Spleen (tissue), 11 donors: Measurements from ENCODE around the gene C2CD2. TPM values are rescaled to one million over a fixed set of nuclear protein-coding genes. Genes with fewer than 3 reads are reported as not detected.

Experiments
- DNase-seq: peaks from one replicate; pipeline ENCODE4 v3.0.0-alpha.2; 2020
- H3K27ac ChIP-seq, 8 donors: fragments of 200-600 bp; sonication (generic) in 7 of 8; 1 replicate in 4 of 8; 2 replicates in 4 of 8; pipeline versions ENCODE4 v1.5.0 to v1.8.0; 2016 to 2021; ENCODE audit warnings: inconsistent platforms in 4 of 8, mild to moderate bottlenecking in 4 of 8, moderate library complexity in 1 of 8
- H3K27me3 ChIP-seq, 7 donors: fragments of 200-600 bp; sonication (generic) in 6 of 7; replicated peaks in 1 of 7; 1 replicate in 4 of 7; 2 replicates in 3 of 7; pipeline versions ENCODE4 v1.5.0 to v1.8.0; 2016 to 2021; ENCODE audit warnings: inconsistent platforms in 3 of 7, mild to moderate bottlenecking in 1 of 7
- H3K36me3 ChIP-seq, 6 donors: fragments of 200-600 bp; sonication (generic) in 5 of 6; 1 replicate in 4 of 6; 2 replicates in 2 of 6; pipeline versions ENCODE4 v1.5.0 to v1.8.0; 2016 to 2021; ENCODE audit warnings: inconsistent platforms in 2 of 6
- H3K4me1 ChIP-seq, 6 donors: fragments of 200-600 bp; sonication (generic) in 5 of 6; 1 replicate in 3 of 6; 2 replicates in 3 of 6; pipeline versions ENCODE4 v1.5.0 to v1.8.0; 2016 to 2021; ENCODE audit warnings: inconsistent platforms in 3 of 6
- H3K4me3 ChIP-seq, 8 donors: fragments of 200-600 bp; sonication (generic) in 7 of 8; 1 replicate in 4 of 8; 2 replicates in 4 of 8; pipeline versions ENCODE4 v1.5.0 to v1.8.0; 2016 to 2021; ENCODE audit warnings: inconsistent platforms in 4 of 8, mild to moderate bottlenecking in 4 of 8, moderate library complexity in 2 of 8
- H3K9me3 ChIP-seq, 8 donors: fragments of 200-600 bp; sonication (generic) in 7 of 8; 1 replicate in 4 of 8; 2 replicates in 4 of 8; pipeline versions ENCODE4 v1.5.0 to v1.8.0; 2016 to 2021; ENCODE audit warnings: inconsistent platforms in 4 of 8
- CTCF ChIP-seq, 11 experiments: fragments of 200-600 bp in 7 of 11; fragments of 450-650 bp in 4 of 11; sonication (generic) in 4 of 11; IDR thresholded peaks in 8 of 11; conservative IDR thresholded peaks in 3 of 11; 1 replicate in 7 of 11; 2 replicates in 4 of 11; pipeline versions ENCODE4 v1.4.0 to v1.8.0; 2016 to 2021; ENCODE audit warnings: antibody characterized with exemption in 11 of 11, inconsistent platforms in 4 of 11, mild to moderate bottlenecking in 1 of 11
- POLR2A ChIP-seq, 3 donors: fragments of 450-650 bp; IDR thresholded peaks; one replicate each; pipeline ENCODE4 v1.5.1; 2017; ENCODE audit warnings: antibody characterized with exemption in 3 of 3, mild to moderate bottlenecking in 1 of 3
- POLR2AphosphoS5 ChIP-seq, 3 donors: sonication (generic); formaldehyde crosslinking; IDR thresholded peaks; one replicate each; pipeline ENCODE4 v1.5.1; 2017; ENCODE audit warnings: antibody characterized with exemption in 3 of 3
- WGBS, 5 donors: extraction: QIAGEN DNeasy Blood & Tissue Kit in 3 of 5; methylation state at CpG; one replicate each; pipeline versions ENCODE4 v1.1.5 to v1.1.7; 2013 to 2018; 5-methylcytosine and 5-hydroxymethylcytosine counted together
- intact Hi-C: fragments of 100-400 bp; cut with DNase I; formaldehyde crosslinking; loops from one replicate; pipeline ENCODE4 v1.15.0; 2023; ENCODE audit warnings: low total_unique reads
- polyA plus RNA-seq, 3 donors: library from polyadenylated mRNA; stranded (reverse); fragments of 200-250 nt; gene quantifications; one replicate each; pipeline ENCODE4 v1.2.1, GENCODE V29; 2013
- total RNA-seq, 7 donors: library from RNA; depleted of rRNA in 3 of 7; stranded (reverse); fragments of >200 nt in 3 of 7; fragmentation: NEBNext Ultra II Directional in 4 of 7; extraction: Animal tissue kit (Norgen Biotek cat#: 25700) in 4 of 7; gene quantifications; one replicate each; pipeline versions ENCODE4 v1.1.0 to v1.2.1, GENCODE V29; 2016 to 2021
- donor health status: healthy with polysubstance abuse.
- donor health status: DM: no; HTN: no; CAD: no; lungs with moderate emphysema.
- donor health status: DM: no; HTN: no; CAD: no.
- donor health status: Bipolar disorder and iron deficiency.
- donor health status: healthy.
- donor health status: DM: no; HTN: no; CAD: no.
- donor health status: DM: yes; HTN: yes; CAD: no.

The C2CD2 gene
- total and polyA plus RNA-seq, 10 donors = 12.9 to 163 (median 98.9) TPM

GRCh38 chr21:41985662-41986416 is 32.0 kb upstream of the C2CD2 start:
- TF ChIP-seq POLR2A (IDR thresholded peaks at IDR 0.05) (no peak), POLR2AphosphoS5 (IDR thresholded peaks at IDR 0.05) (no peak), CTCF (IDR thresholded peaks at IDR 0.05 in 8 of 11, conservative IDR thresholded peaks at IDR 0.05 in 3 of 11) (no peak)
- WGBS, 5 donors = 90 to 97% (median 95%) methylated on average over 6 of the region's 6 CpGs
- peaks cover 0 to 12% (median 2%) of the 10 kb centered on the region in 6 donors for H3K36me3 ChIP-seq
- H3K27me3 ChIP-seq = no peaks in the 10 kb centered on the region
- H3K4me3 ChIP-seq = no peak overlapping the region
- H3K9me3 ChIP-seq = peaks cover 0 to 17% (median 10%) of the 10 kb centered on the region in 8 donors
- intact Hi-C loops = no loop called here
- no peaks in the 10 kb centered on the region for H3K4me1 ChIP-seq
- no peak for DNase-seq
- no peak overlapping the region for H3K27ac ChIP-seq

GRCh38 chr21:41983229-41983628 is 29.4 kb upstream of the C2CD2 start:
- no peak overlapping the region for H3K4me3 ChIP-seq
- H3K4me1 ChIP-seq = no peaks in the 10 kb centered on the region
- H3K27me3 ChIP-seq = no peaks in the 10 kb centered on the region
- no peak for DNase-seq
- no peaks in the 10 kb centered on the region for H3K36me3 ChIP-seq
- no peak for TF ChIP-seq POLR2A (IDR thresholded peaks at IDR 0.05)
- TF ChIP-seq CTCF (IDR thresholded peaks at IDR 0.05 in 8 of 11, conservative IDR thresholded peaks at IDR 0.05 in 3 of 11) = no peak
- no peak for TF ChIP-seq POLR2AphosphoS5 (IDR thresholded peaks at IDR 0.05)
- H3K27ac ChIP-seq = no peak overlapping the region
- intact Hi-C loops = no loop called here
- H3K9me3 ChIP-seq = peaks cover 0 to 31% (median 17%) of the 10 kb centered on the region in 8 donors
- 91 to 100% (median 95%) methylated on average over 1 of the region's 1 CpG for WGBS, 5 donors

DNA sequence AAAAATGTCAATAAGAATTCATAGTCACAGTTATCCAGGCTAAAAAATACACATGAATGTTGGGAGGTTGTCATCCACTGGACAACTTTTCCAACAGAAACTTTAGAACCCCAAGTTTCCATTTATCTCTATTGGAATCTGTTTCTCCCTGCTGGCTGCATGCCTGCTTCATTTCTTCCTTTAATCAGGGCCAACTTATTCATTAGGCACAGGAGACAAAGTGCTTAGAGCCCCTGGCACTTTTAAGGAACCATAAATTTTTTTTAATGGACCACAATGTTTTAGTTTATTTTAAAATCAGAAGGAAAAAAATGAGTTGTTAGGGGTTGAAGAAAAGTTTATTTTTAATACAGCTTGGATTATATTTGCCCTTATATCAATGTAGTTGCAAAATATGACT is 26.7 kb upstream of the C2CD2 start:
- Histone ChIP-seq H3K4me3 (no peak overlapping the region), H3K27me3 (no peaks in the 10 kb centered on the region), H3K36me3 (no peaks in the 10 kb centered on the region), H3K27ac (no peak overlapping the region), H3K9me3 (peaks cover 0 to 31% (median 17%) of the 10 kb centered on the region in 8 donors), H3K4me1 (no peaks in the 10 kb centered on the region)
- DNase-seq = no peak
- no peak for TF ChIP-seq CTCF (IDR thresholded peaks at IDR 0.05 in 8 of 11, conservative IDR thresholded peaks at IDR 0.05 in 3 of 11)
- no peak for TF ChIP-seq POLR2AphosphoS5 (IDR thresholded peaks at IDR 0.05)
- no peak for TF ChIP-seq POLR2A (IDR thresholded peaks at IDR 0.05)
- intact Hi-C loops = no loop called here

- Histone ChIP-seq H3K9me3 (peaks cover 0 to 31% (median 17%) of the 10 kb centered on the region in 8 donors), H3K27me3 (no peaks in the 10 kb centered on the region), H3K36me3 (no peaks in the 10 kb centered on the region), H3K27ac (no peak overlapping the region), H3K4me1 (peaks cover 0 to under 1% (median 0%) of the 10 kb centered on the region in 6 donors), H3K4me3 (no peak overlapping the region)
- 86 to 97% (median 90%) methylated on average over 6 to 7 of the region's 7 CpGs for WGBS, 5 donors
- no peak for DNase-seq
- intact Hi-C loops = no loop called here
- TF ChIP-seq POLR2A (IDR thresholded peaks at IDR 0.05) (no peak), POLR2AphosphoS5 (IDR thresholded peaks at IDR 0.05) (no peak)
These were observed 26.0 kb upstream of the C2CD2 start for GRCh38 chr21:41979751-41980369.
